ENCODE results near the gene PAK4. TPM values are rescaled to one million over a fixed set of nuclear protein-coding genes. Genes with fewer than 3 reads are reported as not detected.
A peak's percentile ranks its signal among the peaks of the same experiment; 100 is the strongest.

Gene PAK4
- total RNA-seq, 2 donors from 2014 or later = 63.9 to 68.1 TPM

DNA sequence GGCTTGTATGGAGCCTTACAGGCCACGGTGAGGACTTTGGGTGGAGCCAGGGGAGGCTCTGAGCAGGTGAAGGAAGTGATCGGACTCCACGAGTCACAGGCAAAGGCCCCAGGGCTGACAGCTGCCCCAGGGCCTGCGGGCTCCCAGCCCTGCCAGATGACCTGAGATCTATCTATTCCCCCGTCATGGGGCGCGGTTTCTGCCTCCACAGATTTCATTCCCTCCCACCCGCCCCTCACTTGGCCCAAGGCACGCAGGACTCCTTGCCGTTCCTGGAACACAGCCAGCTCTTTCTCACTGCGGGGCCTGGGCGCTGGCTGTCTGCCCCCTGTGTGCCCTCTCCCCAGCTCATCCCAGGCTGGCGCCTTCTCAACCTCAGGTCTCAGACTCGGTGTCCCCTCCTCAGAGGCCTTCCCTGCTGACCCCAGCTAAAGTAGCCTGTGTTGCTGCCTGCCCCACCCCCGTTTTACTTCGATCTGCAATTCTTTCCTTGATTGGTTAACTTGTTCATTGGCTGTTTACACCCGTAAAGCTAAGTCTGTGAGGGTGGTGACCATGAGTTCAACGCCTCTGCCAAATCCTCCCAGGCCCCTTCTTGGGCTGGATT is 13.9 kb upstream of the PAK4 start:
- no peak overlapping the region for H3K9ac ChIP-seq (ENCODE audit: extremely low read depth, low read length, poor library complexity, severe bottlenecking)

GRCh38 chr19:39112338-39112890 is 13.2 kb upstream of the PAK4 start:
- H3K4me3 Mint-ChIP-seq = no peak overlapping the region
- no peaks in the 10 kb centered on the region for H3K36me3 Mint-ChIP-seq (ENCODE audit: low read depth)
- no peaks in the 10 kb centered on the region for H3K9me3 Mint-ChIP-seq
- H3K4me1 ChIP-seq (ENCODE audit: control insufficient read depth, insufficient read depth, low read length) = no peaks in the 10 kb centered on the region
- no peak overlapping the region for H3K27ac ChIP-seq (ENCODE audit: low read depth, low read length)
- no peak overlapping the region for H3K9ac ChIP-seq (ENCODE audit: extremely low read depth, low read length, poor library complexity, severe bottlenecking)
- H3K9me3 ChIP-seq (ENCODE audit: control insufficient read depth, low read length) = no peaks in the 10 kb centered on the region
- TF ChIP-seq CTCF (conservative IDR thresholded peaks at IDR 0.05) = no peak
- H3K36me3 ChIP-seq (ENCODE audit: control insufficient read depth, insufficient read depth, low read length) = no peaks in the 10 kb centered on the region
- DNase-seq = no peak
- no peaks in the 10 kb centered on the region for H3K27me3 ChIP-seq (ENCODE audit: control insufficient read depth, insufficient read depth, low read length, poor library complexity, severe bottlenecking)
- peaks cover 4% of the 10 kb centered on the region for H3K4me1 Mint-ChIP-seq
- H3K27me3 Mint-ChIP-seq (ENCODE audit: insufficient read depth) = peaks cover 5% of the 10 kb centered on the region
- no peak overlapping the region for H3K4me3 ChIP-seq (ENCODE audit: low read length)
- 92 to 94% methylated on average over 8 to 15 of the region's 15 CpGs for WGBS, 2 experiments (ENCODE audit: insufficient coverage in 1 of 2, insufficient read length in 1 of 2)
- H3K27ac Mint-ChIP-seq = peak overlapping the region; percentile 49

More for the DNA sequence above, 13.9 kb upstream of the PAK4 start:
- Mint-ChIP-seq H3K9me3 (no peaks in the 10 kb centered on the region), H3K27ac (peak overlapping the region; percentile 49), H3K4me1 (peaks cover 4% of the 10 kb centered on the region), H3K27me3 (ENCODE audit: insufficient read depth) (peaks cover 5% of the 10 kb centered on the region), H3K4me3 (no peak overlapping the region), H3K36me3 (ENCODE audit: low read depth) (no peaks in the 10 kb centered on the region)
- no peak for DNase-seq
- H3K27me3 ChIP-seq (ENCODE audit: control insufficient read depth, insufficient read depth, low read length, poor library complexity, severe bottlenecking) = no peaks in the 10 kb centered on the region
- TF ChIP-seq CTCF (conservative IDR thresholded peaks at IDR 0.05) = no peak
- WGBS, 2 experiments (ENCODE audit: insufficient coverage in 1 of 2, insufficient read length in 1 of 2) = 68 to 76% methylated on average over 7 to 18 of the region's 18 CpGs
- H3K36me3 ChIP-seq (ENCODE audit: control insufficient read depth, insufficient read depth, low read length) = no peaks in the 10 kb centered on the region
- no peaks in the 10 kb centered on the region for H3K4me1 ChIP-seq (ENCODE audit: control insufficient read depth, insufficient read depth, low read length)
- no peaks in the 10 kb centered on the region for H3K9me3 ChIP-seq (ENCODE audit: control insufficient read depth, low read length)
- H3K4me3 ChIP-seq (ENCODE audit: low read length) = no peak overlapping the region
- no peak overlapping the region for H3K27ac ChIP-seq (ENCODE audit: low read depth, low read length)

DNA sequence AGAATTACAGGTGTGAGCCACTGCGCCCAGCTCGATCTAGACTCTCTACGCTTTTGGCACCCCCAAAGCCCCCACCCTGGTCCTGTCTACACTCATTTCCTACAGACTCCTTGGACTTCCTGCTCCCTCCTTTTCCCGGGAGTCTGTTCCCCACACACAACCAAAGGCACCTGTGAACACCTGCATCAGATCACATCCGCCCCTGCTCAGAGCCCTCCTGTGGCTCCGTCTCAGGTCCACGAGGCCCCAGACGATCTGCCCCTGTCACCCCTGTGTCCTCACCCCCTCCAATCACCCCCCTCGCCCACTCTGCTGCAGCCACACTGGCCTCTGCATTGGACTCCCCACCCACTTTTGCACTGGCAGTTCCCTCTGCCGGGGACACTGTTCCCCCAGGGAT is 12.4 kb upstream of the PAK4 start:
- H3K9me3 Mint-ChIP-seq = no peaks in the 10 kb centered on the region
- no peak for DNase-seq
- H3K4me1 Mint-ChIP-seq = peaks cover 4% of the 10 kb centered on the region
- 90 to 93% methylated on average over 6 to 10 of the region's 10 CpGs for WGBS, 2 experiments (ENCODE audit: insufficient coverage in 1 of 2, insufficient read length in 1 of 2)
- no peaks in the 10 kb centered on the region for H3K36me3 Mint-ChIP-seq (ENCODE audit: low read depth)
- H3K27me3 ChIP-seq (ENCODE audit: control insufficient read depth, insufficient read depth, low read length, poor library complexity, severe bottlenecking) = no peaks in the 10 kb centered on the region
- H3K4me3 Mint-ChIP-seq = no peak overlapping the region
- H3K9me3 ChIP-seq (ENCODE audit: control insufficient read depth, low read length) = no peaks in the 10 kb centered on the region
- no peak overlapping the region for H3K27ac ChIP-seq (ENCODE audit: low read depth, low read length)
- H3K9ac ChIP-seq (ENCODE audit: extremely low read depth, low read length, poor library complexity, severe bottlenecking) = no peak overlapping the region
- H3K4me3 ChIP-seq (ENCODE audit: low read length) = no peak overlapping the region
- TF ChIP-seq CTCF (conservative IDR thresholded peaks at IDR 0.05) = no peak
- no peak overlapping the region for H3K27ac Mint-ChIP-seq
- no peaks in the 10 kb centered on the region for H3K4me1 ChIP-seq (ENCODE audit: control insufficient read depth, insufficient read depth, low read length)
- peaks cover 3% of the 10 kb centered on the region for H3K27me3 Mint-ChIP-seq (ENCODE audit: insufficient read depth)
- no peaks in the 10 kb centered on the region for H3K36me3 ChIP-seq (ENCODE audit: control insufficient read depth, insufficient read depth, low read length)
